Measurements from ENCODE around the gene ABCA2. TPM values are rescaled to one million over a fixed set of nuclear protein-coding genes. Genes with fewer than 3 reads are reported as not detected.

The ABCA2 gene
- total RNA-seq, 4 donors from 2014 or later, result 14.1 to 20.0 (median 16.7) TPM

GRCh38 chr9:136988872-136989271 lies 39.2 kb downstream of the ABCA2 start:
- ATAC-seq (no peak), DNase-seq (no peak)
- in situ Hi-C loops (cut with MboI; ENCODE audit: low sequenced_read_pairs in 4 of 4), result no loop called here
- Histone ChIP-seq H3K9me3 (no peaks in the 10 kb centered on the region), H3K4me3 (no peak overlapping the region), H3K4me1 (peaks cover 6 to 16% of the 10 kb centered on the region in 2 donors), H3K36me3 (peaks cover 0 to 3% of the 10 kb centered on the region in 2 donors), H3K27ac (no peak overlapping the region), H3K27me3 (peaks cover 19 to 26% (median 23%) of the 10 kb centered on the region in 3 donors)
- TF ChIP-seq CTCF (IDR thresholded peaks at IDR 0.05 in 4 of 5, conservative IDR thresholded peaks at IDR 0.05 in 1 of 5) (no peak), POLR2A (IDR thresholded peaks at IDR 0.05) (no peak)
- intact Hi-C loops (cut with DNase I; ENCODE audit: low total_unique reads), result no loop called here

GRCh38 chr9:136985853-136986252 lies 42.2 kb downstream of the ABCA2 start:
- intact Hi-C loops (cut with DNase I; ENCODE audit: low total_unique reads) (no loop called here), in situ Hi-C loops (cut with MboI; ENCODE audit: low sequenced_read_pairs in 4 of 4) (no loop called here)
- peaks cover 0 to 5% of the 10 kb centered on the region in 2 donors for H3K4me1 ChIP-seq
- no peak overlapping the region for H3K4me3 ChIP-seq
- peaks cover 19 to 30% (median 26%) of the 10 kb centered on the region in 3 donors for H3K27me3 ChIP-seq
- no peak for ATAC-seq
- H3K27ac ChIP-seq, result no peak overlapping the region
- no peaks in the 10 kb centered on the region for H3K36me3 ChIP-seq
- no peak for TF ChIP-seq CTCF (IDR thresholded peaks at IDR 0.05 in 4 of 5, conservative IDR thresholded peaks at IDR 0.05 in 1 of 5)
- no peak for TF ChIP-seq POLR2A (IDR thresholded peaks at IDR 0.05)
- DNase-seq, result no peak
- no peaks in the 10 kb centered on the region for H3K9me3 ChIP-seq

- ATAC-seq, result no peak
- in situ Hi-C loops (cut with MboI; ENCODE audit: low sequenced_read_pairs in 4 of 4) (no loop called here), intact Hi-C loops (cut with DNase I; ENCODE audit: low total_unique reads) (no loop called here)
- Histone ChIP-seq H3K27ac (no peak overlapping the region), H3K36me3 (no peaks in the 10 kb centered on the region), H3K9me3 (no peaks in the 10 kb centered on the region), H3K27me3 (peaks cover 19 to 30% (median 26%) of the 10 kb centered on the region in 3 donors), H3K4me3 (no peak overlapping the region), H3K4me1 (peaks cover 0 to 5% of the 10 kb centered on the region in 2 donors)
- no peak for DNase-seq
- TF ChIP-seq POLR2A (IDR thresholded peaks at IDR 0.05) (no peak), CTCF (IDR thresholded peaks at IDR 0.05 in 4 of 5, conservative IDR thresholded peaks at IDR 0.05 in 1 of 5) (no peak)
These were observed 42.9 kb downstream of the ABCA2 start for GRCh38 chr9:136985027-136985602.

GRCh38 chr9:136984464-136985026 lies 43.5 kb downstream of the ABCA2 start:
- no peak for TF ChIP-seq POLR2A (IDR thresholded peaks at IDR 0.05)
- no peak for TF ChIP-seq CTCF (IDR thresholded peaks at IDR 0.05 in 4 of 5, conservative IDR thresholded peaks at IDR 0.05 in 1 of 5)
- no peak overlapping the region for H3K27ac ChIP-seq
- intact Hi-C loops (cut with DNase I; ENCODE audit: low total_unique reads) (no loop called here), in situ Hi-C loops (cut with MboI; ENCODE audit: low sequenced_read_pairs in 4 of 4) (no loop called here)
- no peak overlapping the region for H3K4me3 ChIP-seq
- H3K36me3 ChIP-seq, result no peaks in the 10 kb centered on the region
- DNase-seq (no peak), ATAC-seq (no peak)
- peaks cover 0 to 5% of the 10 kb centered on the region in 2 donors for H3K4me1 ChIP-seq
- peaks cover 19 to 30% (median 26%) of the 10 kb centered on the region in 3 donors for H3K27me3 ChIP-seq
- no peaks in the 10 kb centered on the region for H3K9me3 ChIP-seq
